IMR-90 (cell line): ENCODE measurements around the gene MLXIPL.

Source experiments
- BHLHE40 ChIP-seq: fragments of 150-350 bp; IDR thresholded peaks from 2 replicates; pipeline ENCODE4 v1.6.1; 2016; ENCODE audit warnings: mild to moderate bottlenecking, low read depth, low read length
- FOS ChIP-seq: fragments of 150-350 bp; IDR thresholded peaks from 2 replicates; pipeline ENCODE4 v1.6.1; 2016; ENCODE audit warnings: low read depth, low read length
- MAZ ChIP-seq: IDR thresholded peaks from 2 replicates; pipeline ENCODE4 v1.6.1; 2012; ENCODE audit warnings: low read depth, mild to moderate bottlenecking, low read length, improper control_type of control experiment, moderate library complexity, borderline replicate concordance
- NFE2L2 ChIP-seq: fragments of 150-350 bp; IDR thresholded peaks from 2 replicates; pipeline ENCODE4 v1.6.1; 2016; ENCODE audit warnings: low read depth, mild to moderate bottlenecking, low read length
- POLR2A ChIP-seq: IDR thresholded peaks from 2 replicates; pipeline ENCODE4 v1.6.1; 2012; ENCODE audit warnings: mild to moderate bottlenecking, low read depth, low read length
- RCOR1 ChIP-seq: IDR thresholded peaks from 2 replicates; pipeline ENCODE4 v1.6.1; 2012; ENCODE audit warnings: mild to moderate bottlenecking, low read length, improper control_type of control experiment; ENCODE audit not compliant: insufficient replicate concordance
- RFX5 ChIP-seq: IDR thresholded peaks from 2 replicates; pipeline ENCODE4 v1.8.0; 2012; ENCODE audit warnings: low read depth, mild to moderate bottlenecking, low read length, moderate library complexity
- TF ChIP-seq, protein P1 (sequence below): conservative IDR thresholded peaks from 2 replicates; pipeline ENCODE4 v1.5.1; 2012; ENCODE audit warnings: mild to moderate bottlenecking, low read depth, low read length, improper control_type of control experiment
- TF ChIP-seq, protein P2 (sequence below): fragments of 150-350 bp; IDR thresholded peaks from 2 replicates; pipeline ENCODE4 v1.6.1; 2017; ENCODE audit warnings: mild to moderate bottlenecking, antibody characterized with exemption, low read length, low read depth

DNA sequence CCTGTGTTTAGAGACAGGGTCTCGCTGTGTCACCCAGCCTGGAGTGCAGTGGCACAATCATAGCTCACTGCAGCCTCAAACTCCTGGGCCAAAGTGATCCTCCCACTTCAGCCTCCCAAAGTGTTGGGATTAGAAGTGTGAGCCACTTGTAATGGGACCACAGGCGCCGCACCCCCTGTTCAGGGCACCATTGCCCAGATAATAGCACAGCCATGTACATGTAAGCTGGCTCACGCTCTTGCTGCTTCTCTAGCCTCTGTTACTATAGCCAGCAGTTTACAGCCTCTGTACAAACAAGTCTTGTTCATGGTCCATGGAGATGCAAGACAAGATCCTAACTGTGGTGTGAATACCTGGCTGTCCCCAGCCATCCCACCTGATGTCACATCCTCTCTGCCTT is 4.2 kb upstream of the MLXIPL start:
- TF ChIP-seq RCOR1 (no peak), BHLHE40 (no peak), POLR2A (no peak), FOS (no peak), NFE2L2 (no peak), RFX5 (no peak), MAZ (no peak)
- TF ChIP-seq, protein P1, sequence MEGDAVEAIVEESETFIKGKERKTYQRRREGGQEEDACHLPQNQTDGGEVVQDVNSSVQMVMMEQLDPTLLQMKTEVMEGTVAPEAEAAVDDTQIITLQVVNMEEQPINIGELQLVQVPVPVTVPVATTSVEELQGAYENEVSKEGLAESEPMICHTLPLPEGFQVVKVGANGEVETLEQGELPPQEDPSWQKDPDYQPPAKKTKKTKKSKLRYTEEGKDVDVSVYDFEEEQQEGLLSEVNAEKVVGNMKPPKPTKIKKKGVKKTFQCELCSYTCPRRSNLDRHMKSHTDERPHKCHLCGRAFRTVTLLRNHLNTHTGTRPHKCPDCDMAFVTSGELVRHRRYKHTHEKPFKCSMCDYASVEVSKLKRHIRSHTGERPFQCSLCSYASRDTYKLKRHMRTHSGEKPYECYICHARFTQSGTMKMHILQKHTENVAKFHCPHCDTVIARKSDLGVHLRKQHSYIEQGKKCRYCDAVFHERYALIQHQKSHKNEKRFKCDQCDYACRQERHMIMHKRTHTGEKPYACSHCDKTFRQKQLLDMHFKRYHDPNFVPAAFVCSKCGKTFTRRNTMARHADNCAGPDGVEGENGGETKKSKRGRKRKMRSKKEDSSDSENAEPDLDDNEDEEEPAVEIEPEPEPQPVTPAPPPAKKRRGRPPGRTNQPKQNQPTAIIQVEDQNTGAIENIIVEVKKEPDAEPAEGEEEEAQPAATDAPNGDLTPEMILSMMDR = no peak
- TF ChIP-seq, protein P2, sequence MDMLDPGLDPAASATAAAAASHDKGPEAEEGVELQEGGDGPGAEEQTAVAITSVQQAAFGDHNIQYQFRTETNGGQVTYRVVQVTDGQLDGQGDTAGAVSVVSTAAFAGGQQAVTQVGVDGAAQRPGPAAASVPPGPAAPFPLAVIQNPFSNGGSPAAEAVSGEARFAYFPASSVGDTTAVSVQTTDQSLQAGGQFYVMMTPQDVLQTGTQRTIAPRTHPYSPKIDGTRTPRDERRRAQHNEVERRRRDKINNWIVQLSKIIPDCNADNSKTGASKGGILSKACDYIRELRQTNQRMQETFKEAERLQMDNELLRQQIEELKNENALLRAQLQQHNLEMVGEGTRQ = no peak
